Measurements from ENCODE around the gene ACOT9. TPM values are rescaled to one million over a fixed set of nuclear protein-coding genes. Genes with fewer than 3 reads are reported as not detected.
"Not testable (repeated sequence)": the region's sequence is repeated elsewhere in the genome, so short reads cannot be mapped to it uniquely, and the experiment has no call there.

The ACOT9 gene
- polyA plus RNA-seq, 1 donor from 2014 or later, result 18.2 TPM

- H3K4me1 Mint-ChIP-seq, H3K27ac Mint-ChIP-seq: not testable (repeated sequence)
Observed at GRCh38 chrX:23676486-23676885, 66.6 kb downstream of the ACOT9 start.

GRCh38 chrX:23673108-23673507 lies 70.0 kb downstream of the ACOT9 start:
- Mint-ChIP-seq H3K4me3 (no peak overlapping the region), H3K27me3 (no peaks in the 10 kb centered on the region), H3K9me3 (peaks cover 0 to 2% (median 0%) of the 10 kb centered on the region in 3 donors), H3K27ac (no peak overlapping the region), H3K4me1 (peaks cover 1 to 4% (median 3%) of the 10 kb centered on the region in 3 donors), H3K36me3 (peaks cover 3% of the 10 kb centered on the region)

More at GRCh38 chrX:23676486-23676885, 66.6 kb downstream of the ACOT9 start:
- H3K9me3 Mint-ChIP-seq, H3K36me3 Mint-ChIP-seq, H3K4me3 Mint-ChIP-seq, H3K27me3 Mint-ChIP-seq: not testable (repeated sequence)

- peaks cover 0 to 2% (median 0%) of the 10 kb centered on the region in 3 donors for H3K9me3 Mint-ChIP-seq
- H3K4me3 Mint-ChIP-seq, result no peak overlapping the region
- H3K36me3 Mint-ChIP-seq, result peaks cover 5% of the 10 kb centered on the region
- H3K4me1 Mint-ChIP-seq, result peaks cover 1 to 7% (median 5%) of the 10 kb centered on the region in 3 donors
- H3K27me3 Mint-ChIP-seq, result no peaks in the 10 kb centered on the region
- no peak overlapping the region for H3K27ac Mint-ChIP-seq
Observed at GRCh38 chrX:23670528-23670927, 72.5 kb downstream of the ACOT9 start.

DNA sequence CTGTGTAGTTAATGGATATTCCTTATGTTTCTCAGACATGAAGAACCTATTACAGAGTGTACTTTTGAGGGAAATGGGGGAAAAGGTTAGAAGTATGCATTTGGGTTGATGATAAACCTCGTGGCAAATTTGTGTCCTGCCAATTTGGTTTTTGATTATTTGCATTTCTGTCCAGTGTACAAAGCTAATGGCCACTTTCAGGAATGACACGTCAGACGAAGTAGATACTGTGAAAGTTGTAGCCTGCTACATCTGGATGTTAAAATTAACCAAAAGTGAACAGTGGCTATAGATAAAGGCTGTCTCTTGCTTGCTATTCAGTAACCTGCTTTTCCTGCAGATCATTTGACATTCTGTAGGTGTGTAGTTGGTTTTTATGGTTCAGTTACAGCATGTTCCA lies 74.7 kb downstream of the ACOT9 start:
- H3K9me3 Mint-ChIP-seq, result peaks cover 0 to 2% (median 0%) of the 10 kb centered on the region in 3 donors
- H3K36me3 Mint-ChIP-seq, result peaks cover 5% of the 10 kb centered on the region
- H3K4me1 Mint-ChIP-seq, result peaks cover 1 to 12% (median 5%) of the 10 kb centered on the region in 3 donors
- no peaks in the 10 kb centered on the region for H3K27me3 Mint-ChIP-seq
- H3K4me3 Mint-ChIP-seq, result peak overlapping the region; percentile 85 to 93 (median 92)
- H3K27ac Mint-ChIP-seq, result peak overlapping the region in 2 of 3 donors; percentile 82 to 97

GRCh38 chrX:23667239-23668177 lies 75.6 kb downstream of the ACOT9 start, which contains the start of gene PRDX4:
Gene PRDX4 (plus strand): TSS chrX:23667493. CDS start chrX:23667571, 78 bp downstream.
- Mint-ChIP-seq H3K9me3 (peaks cover 0 to 2% (median 0%) of the 10 kb centered on the region in 3 donors), H3K4me3 (peak within 1 kb of the TSS; percentile 85 to 93 (median 92))

DNA sequence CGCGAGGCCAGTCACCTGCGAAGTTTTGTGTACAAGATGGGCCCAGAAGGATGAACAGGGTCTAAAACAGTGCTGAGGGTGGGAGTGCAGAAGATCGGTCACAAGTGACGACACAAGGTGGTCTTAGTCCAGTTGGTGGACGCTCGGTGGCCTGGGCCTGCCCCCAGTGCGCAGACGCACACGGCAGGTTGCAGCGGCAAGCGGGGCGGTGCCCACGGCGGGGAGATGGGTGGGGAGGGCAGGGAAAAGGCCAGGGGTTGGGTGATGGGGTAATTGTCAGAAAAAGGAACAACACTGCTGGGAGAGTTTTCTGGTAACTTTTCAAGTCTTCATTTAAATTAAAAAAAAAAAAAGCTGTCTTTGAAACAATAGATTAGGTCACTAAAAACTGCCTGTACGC lies 76.8 kb downstream of the ACOT9 start:
- H3K36me3 Mint-ChIP-seq, result peaks cover 4% of the 10 kb centered on the region
- H3K27ac Mint-ChIP-seq, result no peak overlapping the region
- peak overlapping the region in 3 of 4 donors; percentile 40 to 81 (median 78) for H3K4me3 Mint-ChIP-seq
- peaks cover 11 to 24% (median 15%) of the 10 kb centered on the region in 3 donors for H3K4me1 Mint-ChIP-seq
- H3K9me3 Mint-ChIP-seq, result peaks cover 0 to 2% (median 0%) of the 10 kb centered on the region in 3 donors
- no peaks in the 10 kb centered on the region for H3K27me3 Mint-ChIP-seq

More at GRCh38 chrX:23667239-23668177, 75.6 kb downstream of the ACOT9 start, which contains the start of gene PRDX4:
- Mint-ChIP-seq H3K27me3 (no peaks in the 10 kb centered on the region), H3K36me3 (peaks cover 5% of the 10 kb centered on the region), H3K27ac (peak within 1 kb of the TSS; percentile 73 to 97 (median 82)), H3K4me1 (peaks cover 2 to 18% (median 9%) of the 10 kb centered on the region in 3 donors)

- Mint-ChIP-seq H3K9me3 (peaks cover 0 to 2% (median 0%) of the 10 kb centered on the region in 3 donors), H3K36me3 (peaks cover 3% of the 10 kb centered on the region), H3K4me3 (no peak overlapping the region), H3K27ac (peak overlapping the region in 2 of 3 donors; percentile 14 to 29), H3K4me1 (peaks cover 15 to 32% (median 18%) of the 10 kb centered on the region in 3 donors), H3K27me3 (no peaks in the 10 kb centered on the region)
Observed at GRCh38 chrX:23664496-23664895, 78.6 kb downstream of the ACOT9 start.

DNA sequence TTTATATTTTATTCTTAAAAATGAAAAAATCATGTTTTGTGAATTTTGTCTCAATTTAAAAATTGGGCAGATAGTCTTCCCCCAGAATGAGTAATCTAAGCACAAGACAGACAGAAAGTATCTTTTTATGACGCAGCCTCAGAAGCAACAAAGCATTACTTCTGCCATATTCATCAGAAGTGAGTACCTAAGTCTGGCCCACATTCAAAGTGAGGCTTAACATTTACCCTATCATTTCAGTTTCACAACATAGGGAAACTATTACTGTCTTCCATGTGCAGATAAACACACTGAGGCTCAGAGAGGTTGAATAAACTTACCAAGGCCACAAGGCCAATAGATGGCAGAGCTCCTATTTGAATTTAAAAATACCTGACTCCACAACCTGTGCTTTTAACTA lies 80.2 kb downstream of the ACOT9 start:
- H3K4me3 Mint-ChIP-seq, result peak overlapping the region in 1 of 4 donors; percentile 8
- peaks cover 2% of the 10 kb centered on the region for H3K36me3 Mint-ChIP-seq
- H3K9me3 Mint-ChIP-seq, result no peaks in the 10 kb centered on the region
- H3K27ac Mint-ChIP-seq, result peak overlapping the region in 2 of 3 donors; percentile 25 to 41
- peaks cover 10 to 25% (median 18%) of the 10 kb centered on the region in 3 donors for H3K4me1 Mint-ChIP-seq
- H3K27me3 Mint-ChIP-seq, result no peaks in the 10 kb centered on the region

GRCh38 chrX:23662187-23662586 lies 80.9 kb downstream of the ACOT9 start:
- peaks cover 2% of the 10 kb centered on the region for H3K36me3 Mint-ChIP-seq
- peak overlapping the region in 2 of 4 donors; percentile 8 to 30 for H3K4me3 Mint-ChIP-seq
- H3K9me3 Mint-ChIP-seq, result no peaks in the 10 kb centered on the region
- H3K27me3 Mint-ChIP-seq, result no peaks in the 10 kb centered on the region
- H3K27ac Mint-ChIP-seq, result peak overlapping the region in 1 of 3 donors; percentile 25
- H3K4me1 Mint-ChIP-seq, result peaks cover 10 to 24% (median 18%) of the 10 kb centered on the region in 3 donors

DNA sequence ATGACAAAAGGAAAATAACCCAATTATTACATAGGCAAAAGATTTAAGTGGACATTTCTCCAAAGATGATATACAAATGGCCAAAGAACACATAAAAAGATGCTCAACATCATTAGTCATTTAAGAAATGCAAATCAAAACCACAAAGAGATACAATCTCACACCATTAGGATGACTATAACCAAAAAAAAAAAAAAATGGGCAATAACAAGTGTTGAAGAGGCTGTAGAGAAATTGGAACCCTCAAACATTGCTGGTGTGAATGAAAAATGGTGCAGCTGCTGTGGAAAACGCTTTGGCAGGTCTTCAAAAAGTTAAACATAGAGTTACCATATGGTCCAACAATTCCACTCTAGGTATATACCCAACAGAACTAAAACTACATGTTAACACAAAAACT lies 81.4 kb downstream of the ACOT9 start:
- peaks cover 2% of the 10 kb centered on the region for H3K36me3 Mint-ChIP-seq
- no peak overlapping the region for H3K27ac Mint-ChIP-seq
- H3K9me3 Mint-ChIP-seq, result no peaks in the 10 kb centered on the region
- H3K27me3 Mint-ChIP-seq, result no peaks in the 10 kb centered on the region
- no peak overlapping the region for H3K4me3 Mint-ChIP-seq
- H3K4me1 Mint-ChIP-seq, result peaks cover 10 to 24% (median 18%) of the 10 kb centered on the region in 3 donors

DNA sequence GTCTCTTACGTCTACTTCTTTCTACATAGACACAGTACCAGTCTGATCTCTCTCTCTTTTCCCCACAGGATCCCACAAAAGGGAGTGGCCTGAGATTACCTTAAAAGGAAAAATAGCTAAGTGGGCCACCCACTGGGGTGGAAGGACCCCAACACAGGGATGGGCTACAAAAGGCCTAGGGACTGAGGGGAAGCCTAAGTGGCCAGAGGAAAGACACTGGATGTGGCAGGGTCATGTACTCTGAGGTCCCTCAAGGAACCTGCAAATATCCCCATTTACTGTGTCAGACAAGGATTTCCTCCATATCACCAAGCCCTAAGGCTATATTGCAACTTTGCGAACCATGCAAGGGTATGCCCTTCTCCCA lies 82.3 kb downstream of the ACOT9 start:
- peaks cover 10 to 24% (median 18%) of the 10 kb centered on the region in 3 donors for H3K4me1 Mint-ChIP-seq
- no peak overlapping the region for H3K27ac Mint-ChIP-seq
- H3K9me3 Mint-ChIP-seq, result no peaks in the 10 kb centered on the region
- no peak overlapping the region for H3K4me3 Mint-ChIP-seq
- H3K27me3 Mint-ChIP-seq, result no peaks in the 10 kb centered on the region
- no peaks in the 10 kb centered on the region for H3K36me3 Mint-ChIP-seq

- H3K36me3 Mint-ChIP-seq, H3K27me3 Mint-ChIP-seq, H3K9me3 Mint-ChIP-seq: not testable (repeated sequence)
- Mint-ChIP-seq H3K4me3 (peak overlapping the region in 3 of 4 donors; percentile 25 to 66 (median 42)), H3K27ac (peak overlapping the region in 2 of 3 donors; percentile 28 to 57), H3K4me1 (peaks cover 10 to 24% (median 18%) of the 10 kb centered on the region in 3 donors)
Observed at GRCh38 chrX:23660083-23660765, 82.9 kb downstream of the ACOT9 start.

GRCh38 chrX:23659339-23659738 lies 83.7 kb downstream of the ACOT9 start:
- Mint-ChIP-seq H3K27ac (no peak overlapping the region), H3K4me1 (peaks cover 10 to 19% (median 18%) of the 10 kb centered on the region in 3 donors), H3K36me3 (no peaks in the 10 kb centered on the region), H3K9me3 (no peaks in the 10 kb centered on the region), H3K27me3 (no peaks in the 10 kb centered on the region), H3K4me3 (no peak overlapping the region)

DNA sequence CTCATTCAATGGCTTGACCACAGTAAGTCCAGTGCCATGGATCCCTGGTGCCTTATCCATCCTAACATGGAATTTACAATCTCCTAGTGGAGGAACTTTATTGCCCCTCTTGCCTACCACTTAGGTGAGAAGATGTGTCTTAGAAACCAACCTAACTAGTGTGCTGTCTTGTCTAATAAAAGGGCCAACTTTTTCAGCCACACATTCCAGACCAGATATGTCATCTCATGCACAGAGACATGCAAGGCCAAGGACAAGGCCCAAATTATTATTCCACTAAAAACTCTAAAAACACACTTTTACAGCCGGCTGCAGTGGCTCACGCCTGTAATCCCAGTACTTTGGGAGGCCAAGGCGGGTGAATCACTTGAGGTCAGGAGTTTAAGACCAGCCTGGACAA lies 86.4 kb downstream of the ACOT9 start:
- H3K4me1 Mint-ChIP-seq, result peaks cover 0 to 12% (median 7%) of the 10 kb centered on the region in 3 donors
- H3K27ac Mint-ChIP-seq, result no peak overlapping the region
- H3K4me3 Mint-ChIP-seq, result no peak overlapping the region
- no peaks in the 10 kb centered on the region for H3K27me3 Mint-ChIP-seq
- H3K36me3 Mint-ChIP-seq, result no peaks in the 10 kb centered on the region
- no peaks in the 10 kb centered on the region for H3K9me3 Mint-ChIP-seq

DNA sequence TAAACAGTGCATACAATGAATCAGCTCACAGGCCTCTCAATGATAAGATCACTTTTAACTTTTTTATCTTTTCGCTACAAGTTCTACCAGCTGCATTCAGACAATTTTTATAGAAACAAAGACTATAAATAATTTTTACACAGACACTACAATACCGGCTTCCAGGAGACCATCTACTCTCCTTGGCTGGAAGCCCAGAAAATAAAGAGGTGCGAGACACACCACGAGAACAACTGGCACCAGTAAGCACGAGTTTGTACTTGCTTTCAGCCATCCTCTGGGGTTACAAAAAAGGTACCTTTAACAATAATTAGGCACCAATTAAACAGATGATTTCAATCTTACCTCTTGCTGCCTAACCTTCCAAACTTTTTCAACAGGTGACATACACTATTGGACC lies 87.0 kb downstream of the ACOT9 start:
- peaks cover 0 to 7% (median 6%) of the 10 kb centered on the region in 3 donors for H3K4me1 Mint-ChIP-seq
- H3K4me3 Mint-ChIP-seq, result no peak overlapping the region

More for the DNA sequence above, 87.0 kb downstream of the ACOT9 start:
- Mint-ChIP-seq H3K27ac (peak overlapping the region in 1 of 3 donors; percentile 35), H3K27me3 (no peaks in the 10 kb centered on the region), H3K9me3 (no peaks in the 10 kb centered on the region), H3K36me3 (no peaks in the 10 kb centered on the region)
